ENCODE results near the gene RPS6KA2. TPM values are rescaled to one million over a fixed set of nuclear protein-coding genes. Genes with fewer than 3 reads are reported as not detected.

RPS6KA2 gene
- total RNA-seq, 4 donors from 2014 or later = 64.9 to 101 (median 81.6) TPM

DNA sequence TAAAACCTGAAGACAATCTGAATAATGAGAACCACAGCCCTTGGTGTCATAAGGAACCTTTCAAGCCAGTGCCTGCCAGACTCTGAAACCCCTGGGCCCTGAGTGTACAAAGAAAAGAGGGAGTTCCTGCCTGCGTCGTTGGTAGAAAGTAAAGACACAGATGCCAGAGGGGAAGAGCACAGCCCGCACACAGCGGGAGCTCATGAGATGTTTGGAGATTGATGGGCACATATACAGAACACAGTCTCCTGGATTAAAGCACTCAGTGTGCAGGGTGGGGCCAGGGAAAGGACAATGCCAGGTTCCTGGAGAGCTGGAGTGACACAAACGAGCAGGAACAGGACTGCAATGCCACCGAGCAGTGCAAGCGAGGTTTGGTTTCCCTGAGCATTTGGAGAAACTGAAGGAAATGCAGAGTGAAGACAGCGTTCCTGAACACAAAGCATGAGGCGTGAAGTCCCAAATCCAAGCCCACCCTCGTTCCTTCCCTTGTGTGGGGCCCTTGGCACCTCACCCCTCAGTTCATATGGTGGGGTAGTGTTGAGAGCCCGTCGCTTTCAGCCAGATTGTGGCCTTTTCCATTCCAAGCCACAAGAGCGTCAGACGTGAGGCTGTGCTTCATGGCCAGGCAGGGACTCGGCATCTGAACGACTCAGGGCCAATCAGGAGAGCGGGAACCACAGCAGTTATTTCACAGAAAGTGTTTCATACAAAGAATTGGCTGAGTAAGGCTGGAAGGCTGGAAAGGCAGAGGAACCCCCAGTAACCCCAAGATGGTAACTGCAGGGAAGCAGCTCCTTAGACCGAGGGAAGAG lies 41.0 kb upstream of the RPS6KA2 start:
- 70 to 85% methylated on average over 18 of the region's 18 CpGs for WGBS, 2 donors

GRCh38 chr6:166664135-166664534 lies 37.1 kb upstream of the RPS6KA2 start:
- WGBS, 2 donors = 68 to 70% methylated on average over 5 of the region's 5 CpGs

More for the DNA sequence above, 41.0 kb upstream of the RPS6KA2 start:
- no peaks in the 10 kb centered on the region for H3K27me3 ChIP-seq
- intact Hi-C loops (cut with DNase I) = no loop called here
- no peaks in the 10 kb centered on the region for H3K36me3 ChIP-seq
- no peaks in the 10 kb centered on the region for H3K9me3 ChIP-seq
- TF ChIP-seq, protein P1, sequence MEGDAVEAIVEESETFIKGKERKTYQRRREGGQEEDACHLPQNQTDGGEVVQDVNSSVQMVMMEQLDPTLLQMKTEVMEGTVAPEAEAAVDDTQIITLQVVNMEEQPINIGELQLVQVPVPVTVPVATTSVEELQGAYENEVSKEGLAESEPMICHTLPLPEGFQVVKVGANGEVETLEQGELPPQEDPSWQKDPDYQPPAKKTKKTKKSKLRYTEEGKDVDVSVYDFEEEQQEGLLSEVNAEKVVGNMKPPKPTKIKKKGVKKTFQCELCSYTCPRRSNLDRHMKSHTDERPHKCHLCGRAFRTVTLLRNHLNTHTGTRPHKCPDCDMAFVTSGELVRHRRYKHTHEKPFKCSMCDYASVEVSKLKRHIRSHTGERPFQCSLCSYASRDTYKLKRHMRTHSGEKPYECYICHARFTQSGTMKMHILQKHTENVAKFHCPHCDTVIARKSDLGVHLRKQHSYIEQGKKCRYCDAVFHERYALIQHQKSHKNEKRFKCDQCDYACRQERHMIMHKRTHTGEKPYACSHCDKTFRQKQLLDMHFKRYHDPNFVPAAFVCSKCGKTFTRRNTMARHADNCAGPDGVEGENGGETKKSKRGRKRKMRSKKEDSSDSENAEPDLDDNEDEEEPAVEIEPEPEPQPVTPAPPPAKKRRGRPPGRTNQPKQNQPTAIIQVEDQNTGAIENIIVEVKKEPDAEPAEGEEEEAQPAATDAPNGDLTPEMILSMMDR (IDR thresholded peaks at IDR 0.05) = no peak
- no peak for TF ChIP-seq POLR2A (IDR thresholded peaks at IDR 0.05)
- H3K27ac ChIP-seq = no peak overlapping the region
- H3K4me3 ChIP-seq (replicated peaks in 1 of 3) = no peak overlapping the region
- peaks cover 0 to 2% of the 10 kb centered on the region in 2 donors for H3K4me1 ChIP-seq
- no peak for DNase-seq

GRCh38 chr6:166663568-166663967 lies 36.5 kb upstream of the RPS6KA2 start:
- intact Hi-C loops (cut with DNase I) = no loop called here
- TF ChIP-seq, protein P1 (IDR thresholded peaks at IDR 0.05) = no peak
- TF ChIP-seq POLR2A (IDR thresholded peaks at IDR 0.05) = no peak
- 69 to 74% methylated on average over 6 of the region's 6 CpGs for WGBS, 2 donors

More at GRCh38 chr6:166664135-166664534, 37.1 kb upstream of the RPS6KA2 start:
- H3K4me3 ChIP-seq (replicated peaks in 1 of 3) = no peak overlapping the region
- no peaks in the 10 kb centered on the region for H3K27me3 ChIP-seq
- intact Hi-C loops (cut with DNase I) = no loop called here
- H3K4me1 ChIP-seq = no peaks in the 10 kb centered on the region
- H3K36me3 ChIP-seq = no peaks in the 10 kb centered on the region
- TF ChIP-seq, protein P1 (IDR thresholded peaks at IDR 0.05) = no peak
- TF ChIP-seq POLR2A (IDR thresholded peaks at IDR 0.05) = no peak
- no peaks in the 10 kb centered on the region for H3K9me3 ChIP-seq
- H3K27ac ChIP-seq = no peak overlapping the region
- no peak for DNase-seq

DNA sequence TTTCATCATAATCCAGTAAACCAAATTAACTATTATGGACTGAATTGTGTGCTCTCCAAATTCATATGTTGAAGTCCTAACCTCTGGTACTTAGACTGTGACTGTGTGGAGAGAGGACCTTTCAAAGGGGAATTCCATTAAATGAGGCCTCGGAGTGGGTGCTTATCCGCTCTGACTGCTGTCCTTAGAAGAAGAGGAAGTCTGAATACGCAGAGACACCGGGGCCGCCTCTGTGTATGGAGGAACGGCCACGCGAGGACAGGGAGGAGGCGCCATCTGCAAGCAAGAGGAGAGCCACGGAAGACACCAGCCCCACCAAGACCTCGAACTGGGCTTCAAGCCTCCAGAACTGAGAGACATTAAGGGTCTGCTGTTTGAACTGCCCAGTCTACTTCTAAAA lies 35.6 kb upstream of the RPS6KA2 start:
- no peaks in the 10 kb centered on the region for H3K4me1 ChIP-seq
- 86 to 94% methylated on average over 11 of the region's 11 CpGs for WGBS, 2 donors
- TF ChIP-seq POLR2A (IDR thresholded peaks at IDR 0.05) = no peak
- TF ChIP-seq, protein P1 (IDR thresholded peaks at IDR 0.05) = no peak

More at GRCh38 chr6:166663568-166663967, 36.5 kb upstream of the RPS6KA2 start:
- no peaks in the 10 kb centered on the region for H3K36me3 ChIP-seq
- H3K27ac ChIP-seq = no peak overlapping the region
- H3K4me1 ChIP-seq = no peaks in the 10 kb centered on the region
- no peaks in the 10 kb centered on the region for H3K9me3 ChIP-seq
- no peaks in the 10 kb centered on the region for H3K27me3 ChIP-seq
- no peak overlapping the region for H3K4me3 ChIP-seq (replicated peaks in 1 of 3)
- DNase-seq = no peak

More for the DNA sequence above, 35.6 kb upstream of the RPS6KA2 start:
- no peak overlapping the region for H3K27ac ChIP-seq
- no peaks in the 10 kb centered on the region for H3K27me3 ChIP-seq
- no peaks in the 10 kb centered on the region for H3K9me3 ChIP-seq
- no peak for DNase-seq
- H3K36me3 ChIP-seq = no peaks in the 10 kb centered on the region
- H3K4me3 ChIP-seq (replicated peaks in 1 of 3) = no peak overlapping the region
- intact Hi-C loops (cut with DNase I) = no loop called here
